ENCODE measurements around the gene TIAM2. TPM values are rescaled to one million over a fixed set of nuclear protein-coding genes. Genes with fewer than 3 reads are reported as not detected.

TIAM2 gene
- total RNA-seq, 1 donor = 8.9 TPM

DNA sequence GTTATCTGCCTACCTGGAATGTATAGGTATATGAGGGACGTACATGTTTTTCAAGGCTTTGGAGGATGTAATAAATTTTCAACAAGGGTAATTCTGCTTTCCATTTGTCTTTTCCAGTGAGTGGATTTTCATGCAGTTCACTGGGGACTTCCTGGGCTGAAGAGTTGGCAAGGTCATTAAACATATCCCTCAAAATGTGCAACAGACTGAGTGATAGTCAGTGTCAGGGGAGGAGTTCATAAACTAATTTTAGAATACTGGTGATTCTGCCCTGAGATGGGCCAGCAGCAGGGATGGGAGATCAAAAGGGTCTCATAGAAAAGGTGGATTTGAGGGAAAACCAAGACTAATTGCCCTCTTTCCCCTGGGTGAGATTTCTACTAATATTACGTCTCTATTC, 146.4 kb downstream of the TIAM2 start:
- H3K4me3 ChIP-seq (ENCODE audit: low read depth, low read length) = no peak overlapping the region
- TF ChIP-seq, protein P1, sequence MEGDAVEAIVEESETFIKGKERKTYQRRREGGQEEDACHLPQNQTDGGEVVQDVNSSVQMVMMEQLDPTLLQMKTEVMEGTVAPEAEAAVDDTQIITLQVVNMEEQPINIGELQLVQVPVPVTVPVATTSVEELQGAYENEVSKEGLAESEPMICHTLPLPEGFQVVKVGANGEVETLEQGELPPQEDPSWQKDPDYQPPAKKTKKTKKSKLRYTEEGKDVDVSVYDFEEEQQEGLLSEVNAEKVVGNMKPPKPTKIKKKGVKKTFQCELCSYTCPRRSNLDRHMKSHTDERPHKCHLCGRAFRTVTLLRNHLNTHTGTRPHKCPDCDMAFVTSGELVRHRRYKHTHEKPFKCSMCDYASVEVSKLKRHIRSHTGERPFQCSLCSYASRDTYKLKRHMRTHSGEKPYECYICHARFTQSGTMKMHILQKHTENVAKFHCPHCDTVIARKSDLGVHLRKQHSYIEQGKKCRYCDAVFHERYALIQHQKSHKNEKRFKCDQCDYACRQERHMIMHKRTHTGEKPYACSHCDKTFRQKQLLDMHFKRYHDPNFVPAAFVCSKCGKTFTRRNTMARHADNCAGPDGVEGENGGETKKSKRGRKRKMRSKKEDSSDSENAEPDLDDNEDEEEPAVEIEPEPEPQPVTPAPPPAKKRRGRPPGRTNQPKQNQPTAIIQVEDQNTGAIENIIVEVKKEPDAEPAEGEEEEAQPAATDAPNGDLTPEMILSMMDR (IDR thresholded peaks at IDR 0.05; ENCODE audit: insufficient read depth, low read length) = no peak
- DNase-seq (ENCODE audit: low read depth) = no peak

DNA sequence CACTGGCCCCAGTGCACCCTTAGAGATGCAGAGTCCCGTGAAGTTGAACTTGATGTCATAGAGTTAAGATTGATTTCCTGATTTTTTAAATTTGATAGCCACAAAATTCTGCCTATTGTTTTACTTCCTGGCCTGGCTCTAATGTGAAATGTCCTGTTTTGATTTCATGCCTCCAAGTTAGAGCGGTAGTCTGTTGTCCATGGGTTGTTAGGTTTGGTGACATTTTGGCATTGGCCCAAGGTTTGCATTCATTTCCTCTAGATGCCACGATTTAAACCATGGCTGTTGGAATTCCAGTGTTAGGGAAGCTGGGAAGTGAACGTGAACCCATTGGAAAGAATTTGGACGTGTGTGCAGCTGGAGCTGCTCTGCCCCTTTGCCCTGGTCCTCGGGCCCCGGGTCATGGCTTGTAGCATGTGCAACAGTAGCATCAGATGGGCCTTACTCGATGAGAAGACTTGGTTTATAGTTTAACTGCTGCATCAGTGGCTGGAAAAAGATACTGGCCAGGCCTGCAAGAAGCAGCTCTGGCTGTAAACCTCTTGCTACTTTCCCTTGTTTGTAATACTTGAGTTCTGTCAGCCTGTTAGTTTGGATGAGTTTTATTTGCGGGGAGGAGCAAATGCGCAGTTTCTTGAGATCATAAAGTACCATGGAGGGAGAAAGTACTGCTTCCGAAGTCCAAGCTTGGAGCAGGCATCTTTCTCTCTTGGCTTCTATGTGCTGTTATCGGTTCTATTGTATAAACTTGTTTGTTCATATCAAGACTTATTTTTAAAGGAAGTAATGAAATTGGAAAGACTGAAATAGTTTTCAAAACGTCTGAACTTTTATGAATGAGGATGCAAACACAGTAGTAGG, 147.3 kb downstream of the TIAM2 start:
- H3K4me3 ChIP-seq (ENCODE audit: low read depth, low read length) = peak overlapping the region; percentile 23
- TF ChIP-seq, protein P1 (IDR thresholded peaks at IDR 0.05; ENCODE audit: insufficient read depth, low read length) = no peak
- DNase-seq (ENCODE audit: low read depth) = peak; percentile 42

DNA sequence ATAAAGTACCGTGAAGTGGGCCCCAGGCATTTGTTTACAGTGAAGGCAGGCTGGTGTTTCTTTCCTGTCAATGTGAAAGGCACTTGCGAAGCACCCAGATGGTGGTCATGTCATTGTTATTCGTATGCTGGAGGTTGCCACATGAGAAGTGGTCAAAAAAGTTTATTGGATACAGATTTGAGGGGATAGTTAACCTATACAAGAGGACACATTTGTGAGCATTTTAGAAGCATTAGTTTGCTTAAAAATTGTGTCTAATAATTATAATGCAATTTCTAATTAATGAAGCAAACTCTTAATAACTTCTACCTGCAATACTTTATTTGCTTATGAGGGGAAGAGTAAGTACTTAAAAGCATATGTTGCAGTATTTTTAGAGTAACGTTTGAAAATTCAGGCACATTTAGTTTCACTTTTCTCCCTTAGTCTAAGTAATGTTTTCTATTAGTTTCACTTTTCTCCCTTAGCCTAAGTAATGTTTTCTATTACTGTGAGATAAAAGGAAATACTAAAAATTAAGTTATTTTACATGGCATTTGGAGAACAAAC, 148.0 kb downstream of the TIAM2 start:
- TF ChIP-seq, protein P1 (IDR thresholded peaks at IDR 0.05; ENCODE audit: insufficient read depth, low read length) = no peak
- peak; percentile 49 for DNase-seq (ENCODE audit: low read depth)

DNA sequence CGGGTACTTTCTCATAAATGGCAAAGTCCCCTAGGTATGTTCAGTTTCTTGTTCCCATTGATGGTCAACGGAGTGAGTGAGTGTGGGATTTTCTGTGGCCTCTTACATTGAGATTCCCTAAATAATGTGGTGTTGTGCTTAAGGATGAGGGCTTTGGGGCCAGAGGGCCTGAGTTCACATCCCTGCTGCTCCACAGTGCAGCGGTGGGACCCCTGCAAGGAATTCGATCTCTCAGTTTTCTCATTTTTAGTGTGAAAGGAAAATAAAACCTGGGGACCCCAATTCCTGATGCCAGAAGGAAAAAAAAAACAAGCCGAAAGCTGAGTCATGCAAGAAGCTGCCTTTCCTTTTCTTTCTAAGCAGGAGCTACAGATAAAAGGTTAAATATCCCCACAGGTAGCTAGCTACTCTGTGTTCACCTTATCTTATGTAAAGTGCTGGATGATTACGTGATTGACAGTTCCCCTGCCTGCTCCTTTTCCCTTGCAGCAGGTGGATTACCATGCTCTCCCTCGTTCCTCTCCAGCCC, 148.5 kb downstream of the TIAM2 start:
- H3K4me3 ChIP-seq (ENCODE audit: low read depth, low read length) = peak overlapping the region; percentile 23
- TF ChIP-seq, protein P1 (IDR thresholded peaks at IDR 0.05; ENCODE audit: insufficient read depth, low read length) = no peak
- no peak for DNase-seq (ENCODE audit: low read depth)

More for the DNA sequence above, 148.0 kb downstream of the TIAM2 start:
- peak overlapping the region; percentile 23 for H3K4me3 ChIP-seq (ENCODE audit: low read depth, low read length)

DNA sequence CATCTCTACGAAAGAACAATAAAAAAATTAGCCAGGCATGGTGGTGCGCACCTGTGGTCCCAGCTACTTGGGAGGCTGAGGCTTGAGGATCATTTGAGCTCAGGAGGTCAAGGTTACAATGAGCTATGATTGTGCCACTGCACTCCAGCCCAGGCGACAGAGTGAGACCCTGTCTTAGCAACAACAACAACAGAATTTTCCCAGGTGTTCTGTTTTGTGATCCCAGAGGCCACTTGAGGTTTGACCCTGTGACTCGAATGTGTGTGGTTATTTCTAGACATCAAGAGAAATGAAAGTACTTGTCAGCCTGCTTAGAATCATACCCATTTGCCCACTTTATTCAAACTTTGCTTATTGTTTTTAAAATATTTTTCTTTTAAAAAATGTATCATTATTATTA, 151.1 kb downstream of the TIAM2 start:
- TF ChIP-seq, protein P1 (IDR thresholded peaks at IDR 0.05; ENCODE audit: insufficient read depth, low read length) = no peak
- H3K4me3 ChIP-seq (ENCODE audit: low read depth, low read length) = no peak overlapping the region
- DNase-seq (ENCODE audit: low read depth) = no peak

DNA sequence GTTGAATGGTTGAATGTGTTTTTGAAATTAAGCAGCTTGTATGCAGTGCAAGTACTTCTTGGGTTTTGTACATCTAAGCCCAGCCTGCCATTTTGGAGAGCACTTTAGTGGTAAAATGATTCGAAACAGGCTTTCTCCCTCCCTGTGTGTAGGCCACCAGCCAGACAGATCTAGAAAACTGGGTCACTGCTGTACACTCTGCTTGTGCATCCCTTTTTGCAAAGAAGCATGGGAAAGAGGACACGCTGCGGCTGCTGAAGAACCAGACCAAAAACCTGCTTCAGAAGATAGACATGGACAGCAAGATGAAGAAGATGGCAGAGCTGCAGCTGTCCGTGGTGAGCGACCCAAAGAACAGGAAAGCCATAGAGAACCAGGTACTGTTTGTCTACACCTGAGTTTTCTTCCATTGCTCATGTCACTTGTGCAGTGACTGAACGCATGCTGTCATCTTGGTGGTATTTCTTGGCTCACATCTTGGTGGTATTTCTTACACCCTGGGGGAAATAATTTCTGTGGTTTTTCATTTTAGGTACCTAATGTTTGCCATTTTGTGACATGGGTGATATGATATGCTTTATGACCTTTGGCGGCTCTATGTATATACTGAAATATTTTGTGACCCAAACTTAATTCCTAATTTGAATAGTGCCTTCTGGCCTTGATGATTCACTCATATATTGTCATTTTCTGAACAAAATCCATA, 153.0 kb downstream of the TIAM2 start:
- H3K4me3 ChIP-seq (ENCODE audit: low read depth, low read length) = no peak overlapping the region
- DNase-seq (ENCODE audit: low read depth) = no peak
- TF ChIP-seq, protein P1 (IDR thresholded peaks at IDR 0.05; ENCODE audit: insufficient read depth, low read length) = no peak
